ENCODE measurements around the gene CEMIP. TPM values are rescaled to one million over a fixed set of nuclear protein-coding genes. Genes with fewer than 3 reads are reported as not detected.

The CEMIP gene
- total and polyA plus RNA-seq, 2 of the 4 experiments (the other 2 are of a cell fraction): 63.8 to 78.0 TPM

GRCh38 chr15:80804970-80805495, 25.9 kb downstream of the CEMIP start:
- Histone ChIP-seq H3K9me1 (ENCODE audit: insufficient read depth, low read length) (peaks cover 10% of the 10 kb centered on the region; the same call in 1 of the 2 replicates), H3K4me3 (ENCODE audit: insufficient read depth, low read depth, low read length) (no peak overlapping the region), H4K20me1 (ENCODE audit: insufficient read depth, low read length) (peaks cover 63% of the 10 kb centered on the region), H3K36me3 (ENCODE audit: control insufficient read depth, insufficient read depth, low read length) (peaks cover 53% of the 10 kb centered on the region), H2BK20ac (ENCODE audit: low read depth, low read length) (no peak overlapping the region), H3K79me1 (ENCODE audit: low read depth in 1 of 2, low read length in 2 of 2) (peaks cover 0 to 7% of the 10 kb centered on the region in 2 experiments; a peak in 1 of 4 replicates), H3K27ac (ENCODE audit: insufficient read depth, low read length) (no peak overlapping the region), H3K9ac (ENCODE audit: low read depth, low read length) (no peak overlapping the region), H3K4ac (ENCODE audit: low read depth, low read length) (no peak overlapping the region), H3K23ac (ENCODE audit: low read depth, low read length) (no peak overlapping the region), H3K9me3 (ENCODE audit: control insufficient read depth, insufficient read depth, low read length) (no peaks in the 10 kb centered on the region), H2AFZ (replicated peaks; ENCODE audit: low read length, poor library complexity) (peak overlapping the region; percentile 55), H3K56ac (ENCODE audit: extremely low read depth, insufficient read depth, low read length) (no peak overlapping the region), H3K18ac (ENCODE audit: low read depth, low read length) (no peak overlapping the region), H2AK9ac (replicated peaks; ENCODE audit: low read depth, low read length, poor library complexity) (no peak overlapping the region), H2BK120ac (ENCODE audit: low read depth, low read length) (no peak overlapping the region), H2BK5ac (ENCODE audit: low read depth, low read length, poor library complexity, severe bottlenecking) (no peak overlapping the region), H2AK5ac (ENCODE audit: low read depth, low read length) (no peak overlapping the region), H3K4me1 (ENCODE audit: control insufficient read depth, insufficient read depth, low read length) (peaks cover 1% of the 10 kb centered on the region; the same call in 1 of the 2 replicates), H2BK15ac (ENCODE audit: low read depth, low read length) (no peak overlapping the region), H3K14ac (replicated peaks; ENCODE audit: low read depth, low read length) (no peak overlapping the region), H4K91ac (ENCODE audit: insufficient read depth, low read depth, low read length) (no peak overlapping the region), H4K5ac (ENCODE audit: low read depth, low read length) (no peak overlapping the region), H4K8ac (ENCODE audit: low read depth in 2 of 2, low read length in 2 of 2) (no peak overlapping the region), H3K4me2 (ENCODE audit: low read depth, low read length) (no peak overlapping the region), H3K27me3 (ENCODE audit: control insufficient read depth, insufficient read depth, low read length) (no peaks in the 10 kb centered on the region)
- no peak for DNase-seq
- ChIA-PET POLR2A (ENCODE audit: unreplicated experiment) (no interaction called here), CTCF (interaction anchor here (0.6 kb wide), 1 partner anchor 1726 kb away, joined by 4 read pairs; no protein-coding TSS in a partner anchor)
- in situ Hi-C loops (cut with MboI; ENCODE audit: low sequenced_read_pairs): no loop called here
- BruUV-seq (replicated peaks): no TSS peak
- no peak for ATAC-seq (ENCODE audit: low read depth)
- WGBS, 2 experiments (ENCODE audit: extremely low coverage in 2 of 2, insufficient read length in 1 of 2): 76% methylated on average over 3 of the region's 10 CpGs; no CpG with 5 or more reads in 1 of the 2 experiments
- dilution Hi-C loops (cut with HindIII; ENCODE audit: low sequenced_read_pairs, unreplicated experiment): no loop called here
- intact Hi-C loops (cut with micrococcal nuclease): no loop called here
- TF ChIP-seq, protein P1, sequence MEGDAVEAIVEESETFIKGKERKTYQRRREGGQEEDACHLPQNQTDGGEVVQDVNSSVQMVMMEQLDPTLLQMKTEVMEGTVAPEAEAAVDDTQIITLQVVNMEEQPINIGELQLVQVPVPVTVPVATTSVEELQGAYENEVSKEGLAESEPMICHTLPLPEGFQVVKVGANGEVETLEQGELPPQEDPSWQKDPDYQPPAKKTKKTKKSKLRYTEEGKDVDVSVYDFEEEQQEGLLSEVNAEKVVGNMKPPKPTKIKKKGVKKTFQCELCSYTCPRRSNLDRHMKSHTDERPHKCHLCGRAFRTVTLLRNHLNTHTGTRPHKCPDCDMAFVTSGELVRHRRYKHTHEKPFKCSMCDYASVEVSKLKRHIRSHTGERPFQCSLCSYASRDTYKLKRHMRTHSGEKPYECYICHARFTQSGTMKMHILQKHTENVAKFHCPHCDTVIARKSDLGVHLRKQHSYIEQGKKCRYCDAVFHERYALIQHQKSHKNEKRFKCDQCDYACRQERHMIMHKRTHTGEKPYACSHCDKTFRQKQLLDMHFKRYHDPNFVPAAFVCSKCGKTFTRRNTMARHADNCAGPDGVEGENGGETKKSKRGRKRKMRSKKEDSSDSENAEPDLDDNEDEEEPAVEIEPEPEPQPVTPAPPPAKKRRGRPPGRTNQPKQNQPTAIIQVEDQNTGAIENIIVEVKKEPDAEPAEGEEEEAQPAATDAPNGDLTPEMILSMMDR (conservative IDR thresholded peaks at IDR 0.05; ENCODE audit: low read depth, low read length): no peak
- TF ChIP-seq FOS (IDR thresholded peaks at IDR 0.05; ENCODE audit: low read depth, low read length) (no peak), CHD1 (IDR thresholded peaks at IDR 0.05; ENCODE audit: low read depth, low read length) (no peak), SMC3 (IDR thresholded peaks at IDR 0.05; ENCODE audit: low read depth, low read length) (no peak), BHLHE40 (IDR thresholded peaks at IDR 0.05; ENCODE audit: low read depth, low read length) (no peak), USF2 (IDR thresholded peaks at IDR 0.05; ENCODE audit: low read depth, low read length) (no peak), MAFK (IDR thresholded peaks at IDR 0.05; ENCODE audit: low read depth, low read length) (no peak), RAD21 (IDR thresholded peaks at IDR 0.05; ENCODE audit: low read length) (no peak), CEBPB (IDR thresholded peaks at IDR 0.05; ENCODE audit: low read depth, low read length) (no peak), RCOR1 (IDR thresholded peaks at IDR 0.05; ENCODE audit: insufficient replicate concordance, low read length) (no peak)

All from IMR-90 (cell line).